CD4-positive, alpha-beta T cell treated with Interleukin-6 at 100 ng/mL for 8 hours (primary cell): ENCODE measurements around the gene MROH7.

ENCODE experiments used
- DNase-seq: peaks from one replicate; pipeline ENCODE4 v3.0.0-alpha.2; 2020; ENCODE audit warnings: mixed read lengths, low spot score

Gene MROH7

DNA sequence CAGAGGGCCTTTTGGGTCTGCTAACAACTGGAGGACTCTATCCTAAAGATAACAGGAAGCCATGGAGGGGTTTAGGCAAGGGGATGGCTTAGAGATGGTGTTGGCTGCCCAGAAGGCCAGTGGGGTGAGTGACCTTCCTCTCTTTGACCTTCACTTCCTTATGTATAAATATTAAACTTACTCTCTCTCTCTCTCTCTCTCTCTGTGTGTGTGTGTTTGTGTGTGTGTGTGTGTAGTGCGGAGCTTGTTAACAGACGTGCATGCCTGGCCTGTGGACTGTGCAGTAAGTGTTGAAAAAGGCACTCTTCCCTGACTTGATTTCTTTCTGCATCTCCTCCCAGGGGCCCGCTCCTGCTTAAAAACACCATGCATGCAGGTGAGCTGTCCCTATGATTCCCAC is 10.0 kb downstream of the MROH7 start:
- no peak for DNase-seq

GRCh38 chr1:54652168-54652567 is 10.6 kb downstream of the MROH7 start:
- no peak for DNase-seq

DNA sequence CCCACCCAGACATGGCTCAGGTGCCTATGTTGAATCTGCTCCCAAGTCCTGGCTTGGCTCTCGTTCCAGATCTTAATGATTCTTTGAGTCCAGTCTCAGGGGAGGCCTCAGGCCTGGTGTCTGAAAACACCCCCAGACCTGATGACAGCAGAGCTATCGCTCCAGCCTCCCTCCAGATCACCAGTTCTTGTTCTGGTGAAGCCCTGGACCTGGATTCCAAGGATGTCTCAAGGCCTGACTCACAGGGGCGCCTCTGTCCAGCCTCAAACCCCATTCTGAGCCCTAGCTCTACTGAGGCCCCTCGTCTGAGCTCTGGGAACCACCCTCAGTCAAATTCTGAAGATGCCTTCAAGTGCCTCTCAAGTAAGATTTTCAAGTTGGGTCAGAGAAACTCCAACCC is 11.4 kb downstream of the MROH7 start:
- DNase-seq = no peak

- no peak for DNase-seq
Measured at GRCh38 chr1:54658164-54658913, 16.8 kb downstream of the MROH7 start.

- DNase-seq = no peak
Measured at GRCh38 chr1:54663725-54664124, 22.1 kb downstream of the MROH7 start.

- no peak for DNase-seq
Measured at GRCh38 chr1:54664364-54664763, 22.8 kb downstream of the MROH7 start.

DNA sequence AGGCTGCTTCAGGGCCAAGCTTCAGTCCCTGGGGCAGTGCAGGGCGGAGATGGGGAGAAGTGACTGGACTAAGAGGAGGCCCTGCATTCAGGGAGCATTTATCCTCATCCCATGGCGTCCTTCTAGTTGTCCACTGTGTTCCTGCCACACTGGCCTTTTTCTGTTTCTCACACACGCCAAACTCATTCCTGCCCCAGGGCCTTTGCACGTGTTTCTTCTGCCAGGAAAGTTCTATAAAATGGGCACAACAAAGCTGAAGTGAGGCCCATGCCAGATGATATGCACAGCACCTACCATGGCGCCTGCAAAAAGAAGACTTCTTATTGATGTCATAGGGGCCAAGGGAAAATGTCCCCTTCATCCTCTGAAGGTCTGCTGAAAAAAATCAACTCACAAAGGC is 24.3 kb downstream of the MROH7 start:
- no peak for DNase-seq

DNA sequence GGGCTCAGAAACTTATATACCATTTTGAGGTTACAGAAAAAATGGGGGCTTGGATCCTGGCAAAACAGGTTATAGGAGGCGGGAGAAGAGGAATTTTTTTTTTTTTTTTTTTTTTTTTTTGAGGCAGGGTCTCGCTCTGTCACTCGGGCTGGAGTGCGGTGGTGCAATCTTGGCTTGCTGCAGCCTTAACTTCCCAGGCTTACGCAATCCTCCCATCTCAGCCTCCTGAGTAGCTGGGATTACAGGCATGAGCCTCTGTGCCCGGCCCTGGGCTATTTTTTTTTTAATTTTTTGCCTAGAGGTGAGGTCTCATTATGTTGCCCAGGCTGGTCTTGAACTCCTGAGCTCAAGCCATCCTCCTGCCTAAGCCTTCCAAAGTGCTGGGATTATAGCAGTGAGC is 24.7 kb downstream of the MROH7 start:
- no peak for DNase-seq

DNA sequence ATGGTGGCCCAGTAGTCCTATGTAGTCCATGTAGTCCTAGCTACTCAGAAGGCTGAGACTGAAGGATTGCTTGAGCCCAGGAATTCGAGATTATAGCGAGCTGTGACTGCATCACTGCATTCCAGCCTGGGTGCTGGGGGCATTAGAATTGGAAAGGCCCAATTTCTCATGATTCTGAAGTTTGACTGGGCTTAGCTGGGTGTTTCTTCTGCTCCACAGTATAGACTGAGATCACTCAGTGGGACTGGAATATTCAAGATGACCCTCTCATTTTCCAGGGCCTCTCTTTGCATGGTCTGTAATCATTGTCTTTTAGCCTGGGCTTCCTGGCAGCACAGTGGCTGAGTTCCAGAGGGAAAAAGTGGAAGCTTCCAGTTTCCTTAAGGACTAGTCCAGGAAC is 26.2 kb downstream of the MROH7 start:
- no peak for DNase-seq

GRCh38 chr1:54668567-54668966 is 27.0 kb downstream of the MROH7 start:
- no peak for DNase-seq

DNA sequence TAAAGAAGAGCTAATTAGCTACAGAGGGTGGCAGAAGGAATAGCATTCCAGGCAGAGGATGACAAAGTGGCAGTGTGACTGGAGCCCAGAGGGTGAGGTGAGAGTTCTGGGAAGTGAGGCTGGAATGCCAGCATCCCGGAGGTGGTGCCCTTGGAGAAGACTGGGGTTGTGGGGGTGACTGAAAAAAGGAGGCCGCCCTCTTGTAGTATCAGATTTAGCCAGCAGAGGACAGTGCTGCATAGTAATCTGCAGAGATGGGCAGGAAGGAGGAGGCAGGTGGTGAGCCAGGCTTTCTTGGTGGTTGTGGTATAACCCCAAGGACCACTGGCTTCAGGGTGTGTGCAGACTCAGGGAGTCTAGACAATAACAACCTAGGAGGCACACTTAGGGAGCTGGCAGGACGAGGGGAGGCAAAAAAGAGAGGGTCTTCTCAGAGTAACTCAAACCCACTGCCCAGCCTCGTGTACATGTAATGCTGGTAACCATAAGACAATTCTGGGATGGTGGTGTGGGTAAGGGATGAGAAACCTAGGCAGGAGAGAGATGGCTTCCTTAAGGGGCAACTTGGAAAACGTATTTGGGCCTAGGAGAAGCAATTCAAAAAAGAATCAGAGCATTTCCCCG is 30.5 kb downstream of the MROH7 start:
- DNase-seq = peak; percentile 59

GRCh38 chr1:54678776-54679643 is 37.4 kb downstream of the MROH7 start:
- no peak for DNase-seq

DNA sequence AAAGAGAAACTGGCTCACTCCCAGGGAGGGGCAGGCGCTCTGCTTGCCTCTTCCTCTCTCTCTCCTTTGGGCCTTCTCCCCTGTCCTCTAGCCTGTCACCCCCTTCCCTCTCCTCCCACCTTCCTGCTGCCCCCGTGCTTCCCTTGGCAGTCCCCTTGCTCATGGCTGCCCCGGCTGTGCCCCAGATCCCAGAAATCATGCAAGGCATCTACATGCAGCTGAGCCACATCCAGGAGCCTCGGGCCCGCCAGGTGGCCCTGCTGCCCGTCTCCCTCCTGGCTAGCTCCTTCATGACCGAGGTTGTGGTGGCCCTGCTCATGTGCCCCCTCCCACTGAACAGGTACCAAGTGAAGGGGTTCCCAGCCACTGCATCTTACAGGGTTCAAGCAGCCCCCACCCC is 38.1 kb downstream of the MROH7 start:
- no peak for DNase-seq

DNA sequence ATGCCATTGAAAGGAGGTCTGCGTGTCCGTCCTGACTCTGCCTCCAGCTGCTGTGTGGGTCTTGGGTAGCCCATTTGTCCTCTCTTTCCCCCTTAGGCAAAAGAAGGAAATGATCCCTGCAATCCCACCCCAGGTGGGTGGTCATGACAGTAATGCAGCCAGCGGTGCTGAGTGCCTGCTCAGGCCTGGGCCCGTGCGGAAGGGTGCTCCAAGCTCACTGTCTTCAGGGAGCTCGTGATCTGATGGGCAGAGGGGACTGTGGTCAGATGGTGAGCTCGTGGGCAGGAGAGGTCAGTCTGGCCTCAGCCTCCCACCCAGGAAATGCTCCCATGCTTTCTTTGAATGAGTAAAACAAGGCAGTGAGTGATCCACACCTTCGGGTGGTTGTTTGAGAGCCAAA is 38.8 kb downstream of the MROH7 start:
- no peak for DNase-seq

- DNase-seq = no peak
Measured at GRCh38 chr1:54681358-54681757, 39.8 kb downstream of the MROH7 start.

GRCh38 chr1:54683453-54683852 is 41.9 kb downstream of the MROH7 start:
- no peak for DNase-seq

DNA sequence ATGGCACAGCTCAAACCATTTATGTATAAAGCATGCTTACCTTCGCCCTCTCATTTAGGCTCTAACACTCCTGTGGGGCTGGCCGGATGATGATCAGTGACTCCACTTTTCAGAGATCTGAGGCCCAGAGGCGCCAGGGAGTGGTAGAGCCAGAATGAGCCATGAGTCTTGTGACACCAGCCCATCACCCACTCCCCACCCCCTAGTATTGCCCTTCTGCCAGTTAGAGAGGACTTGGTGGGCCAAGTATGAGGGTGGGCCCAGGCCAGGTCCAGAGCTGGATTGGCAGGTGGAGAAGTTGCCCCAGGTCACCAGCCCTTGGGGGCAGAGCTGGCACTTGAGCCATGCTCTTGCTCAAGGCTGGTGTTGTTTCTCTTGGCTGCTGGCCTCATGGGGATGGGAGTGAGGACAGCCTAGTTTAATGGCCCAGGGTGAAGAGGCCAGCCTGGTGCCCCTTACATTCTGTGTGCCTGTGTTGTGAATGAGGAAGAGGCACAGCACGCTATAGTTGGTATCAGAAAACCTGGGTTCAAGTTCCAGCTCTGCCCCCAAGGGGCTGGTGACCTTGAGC is 43.8 kb downstream of the MROH7 start:
- no peak for DNase-seq

DNA sequence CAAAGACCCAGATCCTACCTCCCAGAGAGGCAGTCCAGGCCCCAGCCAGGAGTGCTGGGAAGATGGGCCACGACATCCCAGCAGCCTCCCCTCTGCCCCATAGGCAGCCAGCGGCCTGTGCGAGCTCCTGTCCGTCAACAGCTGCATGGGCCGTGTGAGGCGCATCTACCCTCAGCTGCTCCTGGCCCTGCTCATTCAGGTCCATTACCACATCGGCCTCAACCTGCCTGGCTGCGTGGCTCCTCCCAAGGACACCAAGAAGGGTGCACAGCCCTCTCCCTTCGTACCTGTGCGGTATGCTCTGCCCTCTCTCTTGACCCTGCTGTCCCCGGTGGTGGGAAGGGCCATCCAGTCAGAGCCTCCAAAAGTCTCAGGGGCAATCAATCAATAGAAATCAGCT is 44.6 kb downstream of the MROH7 start:
- DNase-seq = no peak

- DNase-seq = no peak
Measured at GRCh38 chr1:54694771-54695170, 53.2 kb downstream of the MROH7 start.

DNA sequence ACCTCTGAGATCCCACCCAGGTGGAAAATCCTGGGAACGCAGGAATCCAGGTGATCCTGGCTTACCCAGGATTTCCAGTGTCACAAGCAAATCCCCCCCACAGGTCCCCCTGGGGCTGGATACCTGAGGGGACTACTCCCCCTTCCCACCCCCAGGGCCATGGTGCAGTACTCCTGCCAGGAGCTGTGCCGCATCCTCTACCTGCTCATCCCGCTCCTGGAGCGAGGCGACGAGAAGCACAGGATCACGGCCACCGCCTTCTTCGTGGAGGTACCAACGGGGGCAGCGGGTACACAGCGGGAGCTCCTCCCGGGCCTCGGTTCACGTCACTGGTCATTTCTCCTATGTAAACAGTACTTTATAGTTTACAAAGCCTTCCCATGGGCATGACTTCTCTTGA is 53.6 kb downstream of the MROH7 start:
- no peak for DNase-seq

DNA sequence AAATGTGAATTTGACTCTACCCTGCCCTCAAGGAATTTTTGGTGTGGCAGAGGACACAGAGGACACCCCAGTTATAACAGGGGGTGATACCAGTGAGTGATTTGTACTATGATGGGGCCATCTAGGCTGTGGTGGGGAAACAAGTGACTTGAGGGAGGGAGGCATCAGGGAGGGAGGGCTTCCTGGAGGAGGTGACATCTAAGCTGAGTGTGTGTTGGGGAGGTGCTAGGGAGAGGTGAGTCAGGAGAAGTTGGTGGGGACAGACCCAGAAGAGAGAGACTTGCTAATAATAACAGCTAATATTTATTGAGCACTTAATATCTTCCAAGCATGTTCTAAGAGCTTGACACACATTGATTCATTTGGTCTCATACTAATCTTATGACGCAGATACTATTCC is 54.2 kb downstream of the MROH7 start:
- no peak for DNase-seq

- DNase-seq = no peak
Measured at GRCh38 chr1:54696262-54696661, 54.7 kb downstream of the MROH7 start.

DNA sequence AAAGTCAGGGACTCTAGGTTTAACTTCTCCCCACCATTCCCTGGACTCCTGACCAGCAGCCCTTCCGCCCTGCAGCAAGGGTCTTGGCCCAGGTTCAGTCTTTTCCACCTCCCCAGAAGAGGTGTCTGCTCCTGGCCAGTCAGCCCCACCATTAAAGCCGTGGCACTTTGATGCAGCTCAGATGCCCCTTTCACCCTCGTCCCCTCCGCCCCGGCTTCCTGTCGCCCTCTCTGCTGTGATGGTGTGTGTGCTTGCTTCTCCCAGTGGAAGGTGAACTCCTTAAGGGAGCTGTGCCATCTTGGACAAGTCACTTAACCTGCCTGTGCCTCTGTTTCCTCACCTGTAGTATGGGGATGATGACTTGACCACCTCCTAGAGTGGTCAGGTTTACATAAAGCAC is 56.3 kb downstream of the MROH7 start:
- no peak for DNase-seq
